Stimulated activated CD8-positive, alpha-beta memory T cell treated with anti-CD3 and anti-CD28 coated beads, Interleukin-4, amount 100 ng/mL, for 48 hours (primary cell): Measurements from ENCODE around the gene MCM3AP.
A peak's percentile ranks its signal among the peaks of the same experiment; 100 is the strongest.
"Not testable (repeated sequence)": the region's sequence is repeated elsewhere in the genome, so short reads cannot be mapped to it uniquely, and the experiment has no call there.

Source experiments
- DNase-seq: peaks from one replicate; pipeline ENCODE4 v3.0.0-alpha.2; 2020

MCM3AP gene

DNA sequence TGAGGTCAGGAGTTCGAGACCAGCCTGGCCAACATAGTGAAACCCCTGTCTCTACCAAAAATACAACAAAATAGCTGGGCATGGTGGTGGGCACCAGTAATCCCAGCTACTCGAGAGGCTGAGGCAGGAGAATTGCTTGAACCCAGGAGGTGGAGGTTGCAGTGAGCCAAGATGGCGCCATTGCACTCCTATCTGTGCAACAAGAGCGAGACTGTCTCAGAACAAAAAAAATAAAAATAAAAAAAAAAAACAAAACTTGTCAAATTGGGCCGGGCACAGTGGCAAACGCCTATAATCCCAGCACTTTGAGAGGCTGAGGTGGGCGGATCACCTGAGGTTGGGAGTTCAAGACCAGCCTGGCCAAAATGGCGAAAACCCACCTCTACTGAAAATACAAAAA, 24.8 kb upstream of the MCM3AP start:
- not testable (repeated sequence) for DNase-seq

DNA sequence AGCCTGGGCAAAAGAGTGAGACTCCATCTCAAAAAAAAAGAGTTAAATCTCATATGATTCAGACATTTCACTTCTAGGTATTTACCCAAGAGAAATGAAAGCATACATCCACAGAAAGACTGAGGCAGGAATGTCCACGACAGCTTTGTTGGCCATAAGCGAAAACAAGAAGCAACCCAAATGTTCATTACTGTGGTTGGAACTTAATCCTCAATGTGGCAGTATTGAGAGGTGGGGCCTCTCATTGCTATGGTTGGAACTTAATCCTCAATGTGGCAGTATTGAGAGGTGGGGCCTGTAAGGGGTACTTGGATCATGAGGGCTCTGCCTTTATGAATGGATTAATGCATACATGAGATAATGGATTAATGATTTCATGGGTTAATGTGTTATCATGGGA, 23.0 kb upstream of the MCM3AP start:
- no peak for DNase-seq

- DNase-seq: no peak
Observed at GRCh38 chr21:46307625-46308024, 22.2 kb upstream of the MCM3AP start.

GRCh38 chr21:46304955-46305354, 19.5 kb upstream of the MCM3AP start:
- no peak for DNase-seq

DNA sequence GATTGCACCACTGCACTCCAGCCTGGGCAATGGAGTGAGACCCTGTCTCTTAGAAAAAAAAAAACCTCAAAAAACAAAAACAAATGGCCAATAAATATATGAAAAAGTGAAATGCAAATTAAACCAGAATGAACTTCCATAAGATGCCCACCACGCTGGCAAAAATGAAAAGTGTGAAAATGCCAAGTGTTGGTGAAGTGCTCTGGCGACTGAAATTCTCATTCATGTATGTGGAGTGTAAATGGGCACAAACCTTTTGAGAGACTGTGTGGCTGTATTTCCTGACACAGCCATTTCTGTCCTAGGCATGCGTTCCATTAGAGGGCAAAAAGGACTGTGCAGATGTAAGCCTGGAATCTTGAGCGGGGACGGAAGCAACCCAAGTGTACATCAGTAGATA, 19.0 kb upstream of the MCM3AP start:
- no peak for DNase-seq

GRCh38 chr21:46301759-46302158, 16.3 kb upstream of the MCM3AP start:
- DNase-seq: no peak

GRCh38 chr21:46299167-46299566, 13.8 kb upstream of the MCM3AP start:
- DNase-seq: no peak

- DNase-seq: no peak
Observed at GRCh38 chr21:46297338-46298271, 12.2 kb upstream of the MCM3AP start.

- DNase-seq: peak; percentile 75
Observed at GRCh38 chr21:46295996-46296752, 10.8 kb upstream of the MCM3AP start.

DNA sequence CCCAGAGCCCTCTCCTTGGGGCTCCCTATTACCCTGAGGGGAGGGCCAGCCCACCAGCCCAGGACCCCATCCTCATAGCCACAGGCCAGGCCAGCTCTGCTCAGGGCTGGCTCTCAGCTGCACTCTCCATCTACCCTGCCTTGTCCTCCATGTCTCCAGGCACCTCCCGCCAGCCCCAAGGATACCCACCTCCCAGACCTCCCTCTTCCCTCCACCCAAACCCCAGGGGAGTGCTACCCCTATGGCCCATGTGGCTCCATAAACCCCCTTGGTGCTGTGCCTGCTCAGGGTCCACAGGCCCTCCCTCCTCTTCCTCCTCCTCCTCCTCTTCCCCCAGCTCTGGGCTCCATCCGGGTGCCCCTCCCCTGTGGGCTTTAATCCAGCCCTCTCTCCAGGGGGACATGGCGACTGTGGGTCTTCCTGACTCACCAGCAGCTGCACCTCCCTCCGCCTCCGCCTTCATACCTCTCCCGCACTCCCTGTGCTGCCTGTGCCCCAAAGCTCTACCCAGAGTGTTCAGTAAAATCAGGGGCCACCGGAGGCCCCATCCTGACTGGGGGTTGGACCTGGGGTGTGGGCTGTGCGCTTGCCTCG, 9.9 kb upstream of the MCM3AP start:
- DNase-seq: no peak

DNA sequence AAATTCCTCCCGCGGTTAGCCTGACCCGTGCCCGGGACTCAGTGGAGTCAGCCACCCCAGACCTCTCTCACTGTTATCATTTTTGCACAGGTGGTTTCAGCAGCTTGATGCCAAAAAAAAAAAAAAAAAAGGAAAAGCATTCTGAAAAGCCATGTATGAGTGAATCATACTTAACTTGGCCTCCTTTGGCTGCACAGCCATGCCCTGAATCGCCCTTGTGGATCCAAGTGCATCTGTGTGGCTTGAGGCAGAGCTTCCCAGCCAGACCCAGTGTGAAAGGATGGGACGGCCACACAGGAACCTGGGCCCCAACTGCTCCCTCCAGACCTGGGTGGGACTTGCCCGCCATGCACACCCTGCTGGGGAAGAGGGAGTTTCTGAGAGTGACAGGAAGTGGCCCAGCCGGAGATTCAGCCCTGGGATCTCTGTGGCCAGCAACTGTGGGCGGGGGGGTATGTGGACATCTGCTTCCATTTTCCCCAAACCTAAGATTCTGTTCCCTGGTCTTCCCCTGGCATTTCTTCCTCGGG, 9.3 kb upstream of the MCM3AP start:
- DNase-seq: no peak

- DNase-seq: no peak
Observed at GRCh38 chr21:46291561-46291960, 6.2 kb upstream of the MCM3AP start.

DNA sequence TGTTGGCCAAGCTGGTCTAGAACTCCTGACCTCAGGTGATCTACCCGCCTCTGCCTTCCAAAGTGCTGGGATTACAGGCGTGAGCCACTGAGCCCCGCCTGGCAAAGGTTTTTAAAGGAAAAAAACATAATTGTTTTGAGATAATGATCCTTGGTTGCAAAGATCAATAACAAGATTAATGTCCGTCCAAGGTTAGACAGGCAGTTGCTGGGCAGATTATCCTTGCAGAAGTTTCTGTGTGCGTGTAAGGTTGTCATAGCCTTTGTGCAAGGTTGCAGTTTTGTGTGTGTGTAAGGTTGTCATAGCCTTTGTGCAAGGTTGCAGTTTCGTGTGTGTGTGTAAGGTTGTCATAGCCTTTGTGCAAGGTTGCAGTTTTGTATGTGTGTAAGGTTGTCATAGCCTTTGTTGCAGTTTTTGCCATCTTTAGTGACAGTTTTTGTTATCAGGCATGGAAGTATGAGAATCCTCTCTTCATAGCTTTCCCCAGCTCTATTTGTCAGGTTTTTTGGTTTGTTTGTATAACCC, 4.3 kb upstream of the MCM3AP start:
- DNase-seq: no peak

DNA sequence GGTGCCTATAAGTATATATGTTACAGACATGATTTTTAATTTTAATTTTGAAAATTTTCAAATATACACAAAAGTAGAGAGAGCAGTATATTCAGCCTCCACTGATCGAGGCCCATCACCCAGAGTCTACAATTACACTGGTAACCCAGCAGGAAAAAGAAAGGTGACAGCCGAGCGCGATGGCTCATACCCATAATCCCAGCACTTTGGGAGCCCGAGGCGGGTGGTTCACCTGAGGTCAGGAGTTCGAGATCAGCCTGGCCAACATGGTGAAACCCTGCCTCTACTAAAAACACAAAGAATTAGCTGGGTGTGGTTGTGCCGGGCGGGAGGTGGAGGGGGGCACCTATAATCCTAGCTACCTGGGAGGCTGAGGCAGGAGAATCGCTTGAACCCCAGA, 2.1 kb upstream of the MCM3AP start:
- DNase-seq: no peak

- DNase-seq: no peak
Observed at GRCh38 chr21:46286648-46287002, 1.2 kb upstream of the MCM3AP start.

GRCh38 chr21:46285761-46286647, 593 bp upstream of the MCM3AP start, which contains the start of gene YBEY:
Gene YBEY (plus strand): TSS chr21:46286342. CDS start chr21:46286914, 572 bp downstream.
- DNase-seq: peak; percentile 91

DNA sequence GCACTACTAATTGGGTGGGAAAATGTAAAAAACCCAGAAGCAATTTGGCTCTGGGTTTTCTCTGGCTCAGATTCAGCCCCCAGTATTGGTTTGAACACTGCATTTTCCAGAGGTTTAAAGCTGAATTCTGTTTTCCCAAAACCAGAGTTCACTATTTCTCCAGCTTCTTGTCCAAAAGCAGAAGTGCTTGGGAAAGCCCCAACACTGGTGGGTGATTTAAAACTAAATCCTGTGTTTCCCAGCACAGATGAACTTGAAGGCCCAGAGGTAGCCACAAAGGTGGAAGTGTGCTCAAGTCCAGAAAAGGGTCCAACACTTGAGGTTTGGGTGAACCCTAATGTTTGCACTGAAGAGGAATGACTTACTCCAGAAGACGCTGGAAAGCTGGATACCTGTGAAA, 678 bp downstream of the MCM3AP start:
- DNase-seq: no peak

- DNase-seq: no peak
Observed at GRCh38 chr21:46284077-46284644, 1.2 kb downstream of the MCM3AP start.

DNA sequence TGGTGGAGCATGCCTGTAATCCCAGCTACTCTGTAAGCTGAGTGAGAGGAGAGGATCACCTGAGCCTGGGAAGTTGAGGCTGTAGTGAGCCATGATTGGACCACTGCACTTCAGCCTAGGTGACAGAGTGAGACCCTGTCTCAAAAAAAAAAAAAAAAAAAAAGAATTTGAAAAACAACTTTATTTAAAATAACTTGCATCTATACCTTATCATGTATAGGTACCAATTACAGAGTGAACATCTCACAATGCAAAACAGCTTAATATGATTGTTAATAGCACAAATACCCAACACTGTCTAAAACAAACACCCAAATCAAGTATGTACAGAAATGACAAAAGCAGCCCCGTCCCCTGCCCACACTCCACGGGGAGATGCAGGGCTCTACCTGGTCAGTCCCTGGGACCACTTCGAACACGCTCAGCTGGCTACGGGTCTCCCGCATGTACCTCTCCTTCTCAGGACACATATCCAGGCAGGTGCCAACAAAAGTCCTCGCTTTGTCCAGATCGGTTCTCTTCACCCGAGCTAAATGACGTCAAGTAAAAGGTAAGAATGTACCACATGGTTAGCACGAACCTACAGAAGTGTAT, 10.5 kb downstream of the MCM3AP start:
- DNase-seq: no peak

- no peak for DNase-seq
Observed at GRCh38 chr21:46273341-46273740, 12.1 kb downstream of the MCM3AP start.

DNA sequence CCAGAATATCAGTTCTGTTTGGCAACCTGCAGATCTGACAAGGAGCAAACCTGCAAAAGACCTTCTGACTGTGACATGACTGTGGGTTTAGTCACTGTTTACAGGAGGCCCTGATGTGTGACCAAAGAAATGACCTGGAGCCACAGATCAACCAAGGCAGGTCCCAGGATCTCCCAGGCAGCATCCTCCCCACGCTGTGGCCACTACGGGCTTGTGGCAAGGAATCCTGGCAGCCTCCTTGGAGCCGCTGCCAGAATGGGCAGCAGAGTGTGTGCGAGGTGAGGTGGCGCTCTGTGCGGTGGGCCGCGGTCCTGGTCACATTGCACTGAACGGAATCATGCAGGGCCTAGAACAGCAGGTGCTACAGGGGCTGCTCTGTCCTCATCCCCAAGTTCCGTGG, 15.9 kb downstream of the MCM3AP start:
- DNase-seq: no peak
